GM19023 (cell line): Measurements from ENCODE around the gene SERF1B.
"Not testable (repeated sequence)": the region's sequence is repeated elsewhere in the genome, so short reads cannot be mapped to it uniquely, and the experiment has no call there.

ENCODE experiments used
- ATAC-seq: cut with Tn5 transposase; IDR thresholded peaks from one replicate; pipeline ENCODE4 v1.9.1; 2021; ENCODE audit warnings: mild to moderate bottlenecking, moderate library complexity; ENCODE audit not compliant: unreplicated experiment

The SERF1B gene

DNA sequence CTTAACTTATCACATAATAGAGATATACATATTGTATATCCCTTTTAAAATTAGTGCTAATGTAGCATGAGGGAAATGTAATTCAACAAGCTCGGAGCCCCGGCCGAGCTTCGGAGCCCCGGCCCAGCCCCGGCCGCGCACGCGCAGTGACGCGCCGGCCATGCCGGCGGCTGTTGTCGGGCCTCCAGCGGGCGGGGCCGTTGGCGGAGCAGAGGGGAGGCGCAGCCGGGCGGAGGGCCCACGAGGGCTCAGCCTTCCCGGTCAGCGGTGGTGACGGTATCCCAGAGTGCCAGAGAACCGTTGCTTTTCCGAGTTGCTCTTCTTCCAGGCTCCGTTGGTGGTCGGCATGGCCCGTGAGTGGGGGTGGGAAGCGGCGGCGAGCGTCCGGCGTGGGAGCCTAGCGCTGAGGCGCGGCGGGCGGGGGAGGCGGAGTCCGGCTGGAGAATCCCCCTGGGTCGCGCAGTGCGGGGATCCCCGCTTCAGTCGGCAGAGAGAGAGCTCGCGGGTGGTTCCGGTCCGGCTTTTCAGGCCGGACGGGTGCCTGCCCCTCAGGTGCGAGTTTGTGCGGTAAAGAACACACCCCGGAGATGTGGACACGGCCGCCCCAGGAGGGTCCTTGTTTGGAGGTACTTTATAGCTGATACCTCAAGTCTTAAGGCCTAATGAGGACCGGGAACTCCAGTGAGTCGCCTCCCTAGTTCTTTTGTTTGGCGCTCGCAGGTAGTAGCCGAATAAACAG, at the start of gene SERF1B:
Gene SERF1B (plus strand): TSS at position 146 of the 739 bp plus-strand sequence. CDS start 201 bp downstream, at position 347.
- ATAC-seq: peak; percentile 90

GRCh38 chr5:69991713-69992112, 33.3 kb upstream of the SERF1B start:
- ATAC-seq: not testable (repeated sequence)

- ATAC-seq: not testable (repeated sequence)
Measured at GRCh38 chr5:69995535-69995934, 29.5 kb upstream of the SERF1B start.

GRCh38 chr5:70020660-70021059, 4.4 kb upstream of the SERF1B start:
- not testable (repeated sequence) for ATAC-seq

DNA sequence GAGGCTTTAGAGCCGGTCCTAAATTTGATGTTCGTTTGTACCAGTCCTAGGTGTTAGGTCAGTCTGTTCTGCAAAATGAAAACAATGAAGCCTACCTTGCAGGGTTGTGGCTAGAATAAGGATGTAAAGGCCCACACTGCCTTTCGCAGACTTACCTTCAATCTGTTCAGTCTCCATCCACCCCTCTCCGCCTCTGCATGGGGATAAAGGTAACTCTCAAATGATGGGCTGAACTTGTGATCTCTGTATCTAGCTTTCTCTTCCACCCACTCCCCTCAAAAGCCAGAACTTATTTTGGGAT, 744 bp downstream of the SERF1B start:
- ATAC-seq: not testable (repeated sequence)

DNA sequence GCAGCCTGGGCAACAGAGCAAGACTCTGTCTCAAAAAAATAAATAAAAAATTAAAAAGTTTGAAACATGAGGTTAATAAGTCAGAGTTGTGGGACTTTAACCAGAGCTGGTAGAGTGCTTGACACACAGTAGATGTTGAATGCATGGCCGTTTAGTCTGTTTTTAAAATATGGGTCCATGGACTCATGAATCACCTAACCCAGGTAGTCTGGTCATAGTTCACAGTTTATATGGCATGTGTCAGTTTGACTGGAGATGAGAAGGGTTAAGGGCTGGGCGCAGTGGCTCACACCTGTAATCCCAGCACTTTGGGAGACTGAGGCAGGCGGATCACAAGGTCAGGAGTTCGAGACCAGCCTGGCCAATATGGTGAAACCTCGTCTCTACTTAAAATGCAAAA, 6.2 kb downstream of the SERF1B start:
- not testable (repeated sequence) for ATAC-seq

DNA sequence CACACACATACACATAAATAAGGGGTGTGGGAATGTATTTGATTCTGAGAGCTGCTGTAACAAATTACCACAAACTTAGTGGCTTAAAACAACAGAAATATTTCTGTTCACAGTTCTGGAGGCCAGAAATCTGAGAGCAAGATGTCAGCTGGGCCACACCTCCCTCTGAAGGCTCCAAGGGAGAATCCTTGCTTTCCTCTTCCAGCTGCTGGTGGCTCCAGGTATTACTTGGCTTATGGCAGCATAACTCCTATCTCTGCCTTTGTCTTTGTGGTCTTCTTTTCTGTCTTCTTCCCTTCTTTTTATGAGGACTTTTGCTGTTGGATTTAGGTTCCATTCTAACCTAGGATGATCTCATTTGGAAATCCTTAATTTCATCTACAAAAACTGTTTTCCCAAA, 16.4 kb downstream of the SERF1B start:
- ATAC-seq: not testable (repeated sequence)

GRCh38 chr5:70049790-70050142, 24.7 kb downstream of the SERF1B start:
- peak; percentile 29 for ATAC-seq

GRCh38 chr5:70056289-70056942, 31.4 kb downstream of the SERF1B start:
- not testable (repeated sequence) for ATAC-seq

DNA sequence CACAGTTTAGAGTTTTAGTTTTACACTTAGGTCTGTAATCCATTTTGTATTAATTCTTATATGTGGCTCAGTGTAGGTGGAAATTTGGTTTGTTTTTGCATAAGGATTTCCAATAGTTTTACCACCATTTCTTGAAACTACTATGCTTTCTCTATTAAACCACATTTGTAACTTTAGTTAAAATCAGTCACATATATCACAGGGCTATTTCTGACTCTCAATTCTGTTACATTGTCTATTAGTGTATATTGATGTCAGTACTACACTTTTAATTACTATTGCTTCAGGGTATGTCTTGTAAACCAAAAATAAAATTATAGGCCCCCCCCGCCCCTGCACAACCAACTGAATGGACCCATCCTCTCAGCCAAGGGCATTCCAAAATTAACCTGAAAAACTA, 32.1 kb downstream of the SERF1B start:
- ATAC-seq: not testable (repeated sequence)

DNA sequence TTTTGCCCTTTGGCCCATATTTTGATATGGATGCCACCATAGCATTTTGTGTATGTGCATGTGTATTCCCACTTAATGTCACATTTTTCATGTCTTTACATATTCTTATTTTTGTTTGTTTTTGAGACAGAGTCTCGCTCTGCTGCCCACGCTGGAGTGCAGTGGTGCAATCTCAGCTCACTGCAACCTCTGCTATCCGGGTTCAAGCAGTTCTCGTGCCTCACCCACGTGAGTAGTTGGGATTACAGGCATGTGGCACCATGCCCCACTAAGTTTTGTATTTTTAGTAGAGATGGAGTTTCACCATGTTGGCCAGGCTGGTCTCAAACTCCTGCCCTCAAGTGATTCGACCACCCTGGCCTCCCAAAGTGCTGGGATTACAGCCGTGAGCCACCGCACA, 52.6 kb downstream of the SERF1B start:
- ATAC-seq: not testable (repeated sequence)

DNA sequence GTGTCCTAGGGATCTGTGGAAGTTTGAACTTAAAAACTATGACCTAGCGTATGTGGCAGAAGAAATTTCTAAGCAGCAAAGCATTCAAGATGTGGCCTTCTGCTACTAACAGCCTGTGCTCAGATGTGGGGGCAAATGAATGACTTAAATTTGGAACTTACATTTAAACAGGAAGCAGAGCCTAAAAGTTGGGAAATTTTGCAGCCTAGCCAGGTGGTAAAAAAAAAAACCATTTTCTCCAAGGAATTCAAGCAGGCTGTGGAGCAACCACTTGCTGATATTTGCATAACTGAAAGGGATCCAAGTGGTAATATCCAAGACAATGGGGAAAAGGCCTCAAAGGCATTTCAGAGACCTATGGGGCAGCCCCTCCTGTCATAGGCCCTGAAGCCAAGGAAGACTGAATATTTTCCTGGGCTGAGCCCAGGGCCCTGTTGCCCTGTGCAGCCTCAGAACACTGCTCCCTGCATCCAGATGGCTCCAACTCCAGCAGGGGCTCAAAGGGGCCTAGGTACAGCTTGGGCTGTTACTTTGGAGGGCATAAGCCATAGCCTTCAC, 63.9 kb downstream of the SERF1B start:
- not testable (repeated sequence) for ATAC-seq

DNA sequence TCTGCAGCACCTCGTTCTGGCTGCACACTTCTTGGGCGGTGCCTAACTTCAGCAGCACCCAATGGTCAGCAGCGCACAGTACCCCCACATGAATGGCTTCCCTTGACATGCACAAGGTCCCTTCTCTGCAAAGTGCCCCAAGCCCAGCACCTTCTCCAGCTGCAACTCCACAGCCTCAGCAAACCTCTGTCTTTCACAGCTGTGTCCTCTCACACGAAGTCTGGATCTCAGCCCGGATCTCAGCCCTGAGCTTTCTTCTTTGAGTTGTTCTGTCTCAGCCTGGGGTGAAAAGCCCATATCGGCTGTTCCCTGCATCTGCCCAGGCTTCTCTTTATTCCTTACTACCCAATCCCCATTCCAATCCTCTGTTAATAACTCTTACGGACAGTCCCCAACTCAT, 66.7 kb downstream of the SERF1B start:
- ATAC-seq: not testable (repeated sequence)
